Measurements from ENCODE around the gene MEN1.
"Not testable (repeated sequence)": the region's sequence is repeated elsewhere in the genome, so short reads cannot be mapped to it uniquely, and the experiment has no call there.

The MEN1 gene

DNA sequence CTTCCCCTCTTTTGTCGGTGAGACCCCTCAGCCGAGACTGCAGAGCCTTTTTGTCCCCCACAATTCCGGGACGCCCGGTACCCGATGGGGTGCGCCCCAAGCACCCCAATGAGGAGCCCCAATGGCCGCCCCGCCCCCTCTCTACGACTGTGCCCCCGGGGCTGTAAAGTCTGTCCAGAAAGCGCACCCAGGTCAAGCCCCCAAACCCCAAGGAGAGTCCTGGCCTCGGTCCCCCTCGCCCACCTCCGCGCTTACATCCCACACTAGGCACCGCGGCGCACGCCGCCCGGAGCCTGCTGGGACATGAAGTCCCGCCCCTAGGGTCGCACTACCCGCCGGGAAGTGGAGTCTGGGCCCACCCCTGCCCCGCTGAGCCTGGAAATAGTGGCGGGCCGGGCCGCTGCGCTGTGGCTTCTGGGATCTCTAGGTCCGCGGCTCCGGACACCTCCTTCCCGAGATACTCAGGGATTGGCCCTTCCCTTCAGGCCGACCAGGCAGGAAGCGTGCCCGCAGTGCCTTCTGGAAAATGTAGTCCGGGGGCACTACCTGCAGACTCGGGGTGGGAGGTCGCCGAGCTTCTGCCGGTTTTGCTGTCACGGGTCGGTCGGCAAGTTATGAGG, at the start of gene MEN1:
MEN1 (minus strand) TSS at position 281 of the 620 bp plus-strand sequence. CDS start 442 bp downstream, outside the sequence.
- DNase-seq: peak; percentile 88

DNA sequence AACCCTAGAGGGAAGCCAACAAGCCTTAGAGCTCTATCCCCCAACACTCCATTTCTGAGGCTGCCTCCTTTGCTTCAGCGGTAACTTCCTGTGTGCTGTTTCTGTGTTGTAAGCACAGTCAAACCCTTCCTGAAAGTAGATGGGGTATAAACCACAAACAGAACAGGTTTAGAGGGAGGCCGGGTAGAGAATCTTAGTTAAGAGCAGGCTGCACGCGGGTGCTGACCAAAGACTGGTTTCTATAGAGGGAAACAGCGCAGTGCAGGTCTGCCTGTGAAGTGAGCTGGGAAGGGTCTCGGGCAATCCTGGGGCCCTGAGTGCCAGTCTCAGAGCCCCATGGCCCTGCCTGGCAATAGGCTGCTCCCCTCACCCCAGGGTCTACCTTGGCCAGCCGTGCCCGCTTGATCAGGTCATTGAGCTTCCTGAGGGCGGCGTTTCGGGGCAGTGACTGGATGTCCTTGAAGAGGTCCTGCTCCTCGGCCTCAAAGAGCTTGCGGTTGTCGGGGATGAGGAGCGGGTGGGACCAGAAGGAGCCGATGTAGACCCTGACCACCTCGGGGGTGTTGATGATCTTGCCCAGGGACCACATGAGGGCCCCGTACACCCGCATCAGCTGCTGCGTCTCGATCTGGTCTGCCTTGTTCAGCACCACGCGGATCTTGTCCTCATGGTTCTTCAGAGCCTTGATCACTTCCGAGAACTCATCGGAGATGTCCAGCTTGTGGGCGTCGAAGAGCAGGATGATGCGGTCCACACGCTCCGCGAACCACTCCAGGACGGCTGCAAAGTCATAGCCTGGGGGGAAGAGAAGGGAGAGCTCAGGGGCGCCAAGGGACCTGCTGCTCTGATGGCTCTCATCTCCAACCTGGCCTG, 49.4 kb upstream of the MEN1 start:
- no peak for DNase-seq

DNA sequence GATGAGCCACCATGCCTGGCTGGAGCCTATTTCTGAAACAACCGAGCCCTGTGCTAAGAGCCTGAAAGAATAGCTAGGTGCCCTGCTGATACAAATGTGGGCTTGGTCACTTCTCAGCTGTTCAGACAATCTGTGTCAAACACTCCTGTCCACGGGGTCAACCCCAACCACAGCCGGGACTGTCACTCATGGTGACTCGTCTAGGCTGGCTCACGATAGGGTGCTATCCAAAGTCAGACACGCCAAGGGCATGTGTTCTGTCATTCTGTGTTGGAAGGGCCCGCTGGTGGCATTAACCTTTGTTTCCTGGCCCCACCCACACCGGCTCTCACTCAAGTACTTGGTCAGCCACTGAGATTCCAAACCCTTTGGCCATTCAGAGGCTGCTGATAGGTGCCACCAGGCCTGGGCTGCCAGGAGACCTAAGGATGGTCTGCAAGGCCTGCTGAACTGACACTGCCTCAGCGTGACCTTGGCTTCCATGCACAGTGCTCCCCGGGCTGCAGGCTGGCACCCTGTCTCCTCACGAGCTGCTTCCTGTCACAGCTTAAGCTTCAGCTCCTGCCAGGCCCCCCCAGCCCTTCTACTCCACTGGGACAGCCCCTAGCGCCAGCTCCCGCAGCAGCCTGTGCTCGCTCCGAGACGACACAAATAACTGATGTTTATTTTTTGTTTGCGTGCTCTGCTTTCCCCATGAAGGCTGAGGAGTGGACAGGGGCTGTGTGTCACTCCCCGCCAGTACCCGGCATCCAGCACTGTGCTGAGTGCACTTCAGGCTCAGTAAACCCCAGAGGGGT, 48.3 kb upstream of the MEN1 start:
- DNase-seq: no peak

DNA sequence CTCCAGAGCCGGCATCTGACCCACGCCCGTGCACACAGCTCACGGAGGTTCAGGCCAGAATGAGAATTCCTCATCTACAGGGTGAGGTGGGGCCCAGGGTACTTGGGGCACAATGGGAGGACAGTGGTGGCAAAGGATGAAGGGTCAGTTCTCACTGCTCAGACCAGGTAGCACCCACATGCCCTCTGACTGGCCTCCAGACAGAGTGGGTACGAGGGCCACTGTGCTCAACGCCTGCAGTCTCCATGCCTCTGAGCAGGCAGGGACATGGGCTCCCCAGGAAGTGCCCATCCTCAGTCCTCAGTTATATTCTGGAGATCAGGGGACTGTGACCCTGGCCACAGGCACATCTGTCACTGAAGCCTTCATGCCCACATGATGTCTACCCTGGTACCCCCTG, 47.1 kb upstream of the MEN1 start:
- DNase-seq: no peak

DNA sequence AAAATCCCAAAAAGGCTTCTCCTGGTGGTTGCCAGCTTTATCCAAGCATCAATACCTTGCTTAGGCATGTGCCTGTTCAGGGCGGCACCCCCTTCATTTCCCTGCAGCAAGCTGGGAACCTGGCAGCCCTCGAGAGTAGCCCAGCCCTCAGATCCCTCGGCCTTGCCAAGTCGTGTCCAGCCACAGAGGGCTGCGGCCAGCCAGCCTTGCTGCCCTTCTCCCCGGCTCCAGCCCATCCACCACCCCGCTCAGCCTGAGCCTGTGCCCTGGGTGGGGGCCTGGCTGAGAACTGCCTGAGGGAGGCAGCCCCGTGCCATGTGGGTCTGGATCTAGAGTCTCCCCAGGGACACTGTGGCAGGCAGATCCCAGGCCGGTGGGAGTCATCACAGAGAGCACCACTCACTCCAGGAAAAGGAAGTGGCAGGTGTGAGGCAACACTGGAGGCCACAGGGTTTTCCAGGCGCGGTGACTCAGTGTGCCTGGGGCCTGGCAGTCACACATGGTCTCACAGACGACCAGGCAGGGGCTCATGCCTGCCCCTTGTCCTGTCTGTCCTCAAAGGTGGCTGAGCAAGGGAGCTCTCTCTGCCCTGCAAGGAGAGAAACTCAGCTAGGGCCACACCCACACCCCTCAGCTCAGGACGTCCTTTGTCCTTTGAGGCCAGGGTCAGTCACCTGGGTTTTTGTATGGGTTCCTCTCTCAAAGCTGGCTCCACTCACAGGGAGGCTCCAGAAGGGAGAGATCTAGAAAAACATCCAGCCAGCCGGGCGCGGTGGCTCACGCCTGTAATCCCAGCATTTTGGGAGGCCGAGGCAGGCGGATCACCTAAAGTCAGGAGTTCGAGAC, 46.3 kb upstream of the MEN1 start:
- no peak for DNase-seq

DNA sequence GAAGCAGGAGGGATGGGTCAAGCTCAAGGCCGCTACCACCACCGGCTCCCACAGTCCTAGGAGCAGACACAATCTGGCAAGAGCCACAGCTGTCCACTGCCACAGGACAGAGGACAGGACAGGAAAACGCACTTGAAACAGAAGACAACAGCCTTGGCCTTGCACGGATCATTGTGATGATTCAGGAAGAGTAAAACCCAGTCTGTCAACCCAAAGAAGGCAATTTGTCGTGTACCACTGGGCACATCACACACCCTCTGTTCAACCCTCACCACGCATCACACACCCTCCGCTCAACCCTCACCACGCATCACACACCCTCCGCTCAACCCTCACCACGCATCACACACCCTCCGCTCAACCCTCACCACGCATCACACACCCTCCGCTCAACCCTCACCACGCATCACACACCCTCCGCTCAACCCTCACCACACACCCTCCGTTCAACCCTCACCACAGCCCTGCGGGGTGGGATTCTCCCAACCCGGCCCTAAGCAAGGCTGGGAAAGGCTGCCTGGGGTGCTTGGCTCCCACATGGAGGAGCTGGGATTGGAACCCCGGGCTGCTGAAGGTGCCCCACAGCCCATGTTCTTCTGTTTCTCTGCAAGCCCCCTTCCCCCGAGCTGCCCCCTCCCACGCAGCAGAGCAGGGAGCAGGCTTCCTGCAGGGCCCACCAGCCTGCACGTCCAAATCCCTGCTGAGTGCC, 45.4 kb upstream of the MEN1 start:
- no peak for DNase-seq

DNA sequence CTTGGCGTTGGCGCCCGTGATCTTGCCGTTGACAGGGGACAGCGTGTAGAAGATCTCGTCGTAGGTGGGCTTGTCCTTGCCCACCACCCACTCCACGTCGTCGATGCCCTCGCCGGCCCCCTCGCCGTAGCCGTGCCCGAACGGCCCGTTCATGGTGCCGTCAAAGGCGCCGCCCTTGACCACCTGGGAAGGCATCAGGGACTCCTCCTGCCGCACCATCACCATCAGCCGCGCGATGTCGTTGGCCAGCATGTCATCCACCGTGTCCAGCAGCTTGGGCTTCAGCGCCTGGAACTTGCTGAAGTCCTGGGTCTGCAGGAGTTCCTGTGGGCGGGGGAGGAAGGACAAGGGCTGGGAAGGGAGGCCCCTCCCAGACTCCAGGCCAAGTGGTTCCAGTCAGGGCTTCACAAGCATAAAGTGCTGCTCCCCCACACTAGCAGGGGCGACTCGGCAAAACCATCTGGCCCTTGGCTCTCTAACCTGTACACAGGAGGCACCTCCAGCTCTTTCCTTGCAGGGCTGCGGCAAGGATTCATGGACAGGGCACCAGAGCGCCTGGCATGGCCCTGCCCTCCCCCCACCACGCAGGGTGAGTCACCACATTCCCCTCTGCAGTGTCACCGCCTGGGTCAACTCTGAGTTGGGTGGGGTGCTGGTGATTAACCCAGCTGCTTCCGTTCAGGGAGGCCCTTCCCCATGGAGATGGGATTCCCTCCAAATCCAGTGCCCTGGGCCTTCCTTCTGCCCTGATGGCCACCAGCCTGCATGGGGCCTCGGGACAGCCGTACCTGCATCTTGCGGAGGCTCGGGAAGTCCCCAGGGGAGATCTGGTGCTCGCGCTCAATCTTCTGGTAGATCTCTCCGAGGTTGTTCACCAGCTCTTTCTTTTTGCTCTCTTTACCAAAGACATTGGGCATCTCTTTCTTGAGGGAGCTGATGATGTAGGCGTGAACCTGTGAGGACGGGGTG, 44.5 kb upstream of the MEN1 start:
- DNase-seq: no peak

DNA sequence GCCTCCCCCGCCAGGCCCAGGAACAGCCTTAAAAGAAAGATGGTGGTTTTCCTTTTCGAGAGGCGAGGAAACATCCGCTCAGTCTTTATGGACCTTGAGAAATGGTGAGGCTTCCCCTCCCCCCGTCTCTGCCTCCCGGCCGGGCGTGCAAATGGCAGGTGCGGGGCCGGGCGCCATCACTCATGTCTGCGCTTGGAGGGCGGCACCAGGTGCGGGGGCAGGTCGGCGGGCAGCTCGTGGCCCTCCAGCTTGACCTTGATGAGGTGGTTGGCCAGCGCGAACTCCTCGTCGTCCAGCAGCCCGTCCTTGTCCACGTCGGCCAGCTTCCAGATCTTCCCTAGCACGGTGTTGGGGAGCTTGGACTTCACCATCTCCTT, 43.8 kb upstream of the MEN1 start:
- DNase-seq: no peak

DNA sequence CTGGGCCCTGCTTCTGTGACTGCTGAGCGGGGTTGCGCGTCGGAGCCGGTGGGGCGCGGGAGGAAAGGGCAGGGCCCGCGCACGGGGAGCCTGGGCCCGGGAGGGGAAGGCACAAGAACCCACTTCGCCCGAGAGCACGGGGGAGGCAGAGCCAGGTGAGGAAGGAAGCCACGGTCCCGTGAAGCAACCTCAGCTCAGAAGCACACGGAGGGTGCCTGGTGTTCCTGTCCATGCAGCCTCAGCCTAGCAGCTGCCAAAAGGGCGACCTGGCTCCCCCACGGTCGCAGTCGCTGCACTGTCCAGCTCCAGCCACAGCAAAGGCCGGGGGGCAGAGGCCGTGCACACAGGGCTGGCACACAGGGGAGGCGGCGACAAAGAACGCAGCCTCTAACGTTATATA, 43.4 kb upstream of the MEN1 start:
- DNase-seq: no peak

DNA sequence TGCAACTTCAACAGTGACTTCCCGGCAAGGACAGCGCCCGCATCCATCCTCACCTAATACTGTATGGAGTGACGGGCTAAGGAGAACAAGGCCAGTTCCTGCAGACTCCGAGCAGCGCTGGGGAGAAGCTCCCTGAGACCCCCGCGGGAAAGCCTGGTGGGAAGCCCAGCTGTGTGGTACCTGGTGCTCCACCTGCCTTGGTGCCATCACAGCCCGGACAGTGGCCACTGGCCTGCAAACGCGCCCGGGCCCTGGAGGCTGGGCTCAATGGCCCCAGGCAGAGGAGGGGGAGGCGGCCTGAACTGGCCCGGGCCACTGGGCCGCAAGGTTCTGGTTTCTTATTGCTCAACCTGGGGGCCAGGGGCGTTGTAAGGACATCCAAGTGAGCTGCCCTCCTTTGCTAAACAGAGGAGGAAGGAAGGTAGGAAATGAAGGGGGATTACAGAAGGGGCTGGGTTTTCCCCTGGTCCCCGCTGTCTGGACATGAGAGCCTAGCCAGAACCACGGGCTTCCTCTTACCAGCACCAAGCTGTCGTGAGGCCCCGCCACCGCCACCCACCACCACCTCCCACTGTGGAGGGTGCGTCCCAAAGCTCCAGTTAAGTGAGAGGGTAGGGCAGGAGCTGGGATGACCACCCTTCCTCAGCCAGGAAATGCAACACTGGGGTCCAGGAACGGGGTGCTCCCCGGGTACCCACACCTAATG, 42.6 kb upstream of the MEN1 start:
- no peak for DNase-seq

DNA sequence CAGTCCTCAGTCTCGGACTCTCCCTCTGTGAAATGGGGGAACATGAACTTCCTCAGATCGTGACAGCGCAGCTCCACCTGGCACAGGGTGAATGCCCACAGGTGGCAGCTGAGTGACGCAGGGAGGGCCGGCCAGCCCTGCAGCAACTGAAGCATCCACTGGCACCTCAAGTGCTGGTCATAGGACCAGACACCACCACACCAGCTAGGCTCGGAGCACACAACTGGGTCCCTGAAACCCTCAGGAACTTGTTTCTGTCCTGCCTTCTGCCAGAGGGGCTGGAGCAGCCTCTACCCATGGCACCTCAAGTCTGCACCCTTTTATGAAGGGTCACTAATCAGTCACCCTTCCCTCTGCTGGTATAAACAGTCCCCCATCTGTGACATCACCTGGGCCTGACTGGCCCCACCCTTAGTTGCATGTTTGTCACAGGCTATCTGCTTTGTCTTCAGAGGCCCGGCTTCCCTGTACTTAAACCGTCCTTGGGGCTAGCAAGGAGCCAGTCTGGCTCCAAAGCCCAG, 41.5 kb upstream of the MEN1 start:
- DNase-seq: no peak

DNA sequence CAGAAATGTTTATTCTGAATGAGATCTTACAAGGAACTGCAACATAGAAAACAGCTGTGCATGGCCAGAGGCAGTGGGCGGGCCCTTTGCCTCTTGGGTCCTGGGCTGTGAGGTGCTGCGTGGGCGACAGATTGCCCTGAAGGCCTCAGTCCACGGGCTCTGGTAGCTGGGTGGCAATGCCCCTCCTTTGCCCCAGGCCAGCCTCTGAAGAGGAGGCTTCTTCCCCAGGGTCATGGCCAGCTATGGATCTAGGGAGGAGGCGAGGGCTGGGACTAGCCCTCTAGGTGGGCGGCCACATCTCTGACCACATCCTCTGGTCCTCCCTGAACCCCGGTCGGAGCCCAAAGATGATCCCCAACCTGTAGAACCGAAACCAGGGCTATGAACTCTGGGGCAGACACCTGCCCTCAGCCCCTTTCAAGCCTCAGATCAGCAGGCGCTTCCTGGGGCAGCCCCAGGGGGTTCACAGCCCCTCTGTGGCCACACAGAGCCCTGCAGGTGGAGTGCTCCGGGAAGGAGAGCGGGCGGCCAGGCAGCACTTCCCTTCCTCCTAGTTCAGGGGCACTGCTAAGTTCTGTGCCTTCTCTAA, 40.7 kb upstream of the MEN1 start:
- DNase-seq: no peak

DNA sequence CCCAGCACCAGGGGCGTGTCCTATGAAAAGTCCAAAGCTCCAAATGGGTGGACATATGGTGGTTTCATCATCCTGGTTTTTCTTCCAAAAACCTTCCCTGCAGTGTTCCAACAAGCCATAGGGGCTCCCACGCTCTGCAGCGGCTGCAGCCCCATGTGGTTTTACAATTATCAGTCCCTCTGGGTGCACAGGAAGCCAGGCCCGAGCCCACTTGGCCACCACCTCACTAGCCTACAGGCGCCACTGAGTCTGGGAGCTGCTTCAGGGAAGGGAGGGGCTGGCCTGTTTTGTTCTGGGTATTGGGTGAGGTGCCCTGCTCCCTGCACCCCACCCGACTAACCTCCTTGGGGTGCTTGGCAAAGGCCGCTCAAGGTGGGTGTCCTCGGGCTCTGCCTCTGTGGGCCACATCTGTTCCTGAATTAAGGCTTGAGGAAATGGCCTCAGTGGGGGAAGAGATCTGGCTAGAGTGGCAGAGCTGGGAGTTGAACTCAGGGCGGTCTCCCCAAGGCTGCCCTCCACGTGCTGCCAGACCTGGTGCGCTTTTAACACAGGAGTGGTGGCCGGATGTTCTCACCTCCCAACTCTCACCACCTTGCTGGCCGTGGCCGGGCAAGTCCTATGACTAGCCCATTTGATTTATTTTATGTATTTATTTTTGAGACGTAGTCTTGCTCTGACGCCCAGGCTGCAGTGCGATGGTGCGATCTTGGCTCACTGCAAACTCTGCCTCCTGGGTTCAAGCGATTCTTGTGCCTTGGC, 39.4 kb upstream of the MEN1 start:
- no peak for DNase-seq

DNA sequence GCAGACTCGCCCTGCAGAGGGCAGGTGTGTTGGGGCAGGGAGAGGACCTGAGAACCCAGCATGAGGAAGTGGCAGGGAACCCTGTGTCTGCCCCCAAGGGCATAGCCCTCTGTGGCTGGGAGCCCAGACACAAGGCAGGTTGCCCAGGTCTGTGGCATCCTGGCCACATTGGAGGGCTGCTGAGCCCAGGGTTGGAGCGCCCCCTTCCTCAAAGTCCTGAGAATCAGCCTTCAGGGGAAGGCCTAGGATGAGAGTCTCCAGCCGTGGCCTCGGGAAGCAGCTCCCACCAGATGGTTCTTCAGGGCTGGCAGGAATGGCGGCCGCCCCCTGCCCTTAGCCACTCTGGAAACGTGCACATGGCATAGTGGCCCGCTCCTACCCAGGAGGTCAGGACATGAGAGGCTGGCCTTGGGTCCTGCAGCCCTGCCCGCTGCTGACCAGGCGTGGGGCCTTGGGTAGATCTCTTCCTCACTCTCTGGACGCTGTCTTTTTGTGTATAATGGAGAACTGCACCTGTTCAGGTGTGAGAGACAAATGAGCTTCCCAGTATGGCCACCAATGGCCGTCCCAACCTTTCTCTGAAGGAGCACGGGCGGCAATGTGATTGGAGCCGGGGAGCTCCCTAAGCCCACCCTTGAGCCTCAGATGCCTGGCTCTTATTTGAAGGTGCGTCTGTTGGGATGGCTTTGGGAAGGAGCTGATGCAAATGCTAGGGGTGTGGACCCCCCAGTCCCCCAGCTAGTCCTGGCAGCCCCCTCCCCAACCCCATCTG, 38.7 kb upstream of the MEN1 start:
- DNase-seq: no peak

DNA sequence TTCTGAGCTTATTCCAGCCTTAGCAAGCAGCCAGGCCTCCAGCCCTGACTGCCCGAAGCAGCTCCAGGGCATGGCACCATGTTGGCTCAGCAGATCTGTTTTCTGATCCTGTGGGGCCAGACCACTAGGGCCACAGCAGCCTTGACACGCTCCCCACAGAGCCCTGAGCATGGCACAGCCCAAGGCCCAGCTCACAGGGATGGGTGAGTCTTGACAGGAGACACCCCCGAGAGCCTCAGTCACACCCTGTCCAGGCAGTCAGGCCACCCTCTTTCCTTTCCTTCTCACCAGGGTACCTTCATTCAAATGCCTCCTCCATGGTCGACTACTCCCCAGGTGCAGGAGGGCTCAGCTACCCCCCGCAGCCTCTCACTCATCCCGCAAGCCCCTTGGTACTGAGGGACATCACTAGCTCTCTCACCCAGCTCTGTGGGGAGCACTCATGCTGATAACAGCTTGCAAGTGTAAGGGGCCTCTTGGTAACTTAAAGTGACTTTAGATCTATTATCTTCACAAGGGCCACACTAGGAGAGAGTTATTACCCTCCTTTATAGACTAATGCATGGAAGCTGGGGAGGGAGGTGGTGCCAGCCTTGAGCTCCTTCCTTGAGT, 38.0 kb upstream of the MEN1 start:
- no peak for DNase-seq

DNA sequence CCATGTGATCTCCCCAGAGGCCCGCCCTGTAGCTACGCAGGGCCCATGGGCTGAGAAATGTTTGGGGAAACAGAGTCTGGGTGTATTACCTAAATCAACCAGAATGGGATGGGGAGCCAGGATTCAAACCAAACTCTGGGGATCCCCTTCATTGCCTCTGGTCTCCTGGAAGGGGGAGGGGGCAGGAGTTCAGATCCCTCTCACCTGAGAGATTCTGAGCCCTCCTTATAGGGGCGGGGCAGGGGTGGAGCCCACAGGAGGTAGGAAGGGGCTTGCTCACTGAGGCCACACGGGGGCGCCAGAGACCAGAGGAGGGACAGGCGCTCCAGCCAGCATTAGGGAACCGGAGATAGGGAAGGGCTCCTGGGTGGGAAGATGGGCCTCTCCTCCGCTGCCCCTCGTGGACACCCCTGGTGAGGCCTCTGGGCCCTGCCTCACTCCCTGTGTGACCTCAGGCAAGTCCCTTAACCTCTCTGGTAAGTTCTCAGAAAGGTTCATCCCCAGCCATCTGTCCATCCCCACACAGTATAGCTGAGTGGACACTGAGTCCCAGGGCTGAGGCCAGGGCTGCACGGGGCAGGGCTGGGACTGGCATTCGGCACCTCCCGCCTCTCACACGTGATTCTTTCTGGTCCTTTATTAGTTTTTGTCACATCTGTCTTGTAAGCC, 36.8 kb upstream of the MEN1 start:
- DNase-seq: peak; percentile 69

DNA sequence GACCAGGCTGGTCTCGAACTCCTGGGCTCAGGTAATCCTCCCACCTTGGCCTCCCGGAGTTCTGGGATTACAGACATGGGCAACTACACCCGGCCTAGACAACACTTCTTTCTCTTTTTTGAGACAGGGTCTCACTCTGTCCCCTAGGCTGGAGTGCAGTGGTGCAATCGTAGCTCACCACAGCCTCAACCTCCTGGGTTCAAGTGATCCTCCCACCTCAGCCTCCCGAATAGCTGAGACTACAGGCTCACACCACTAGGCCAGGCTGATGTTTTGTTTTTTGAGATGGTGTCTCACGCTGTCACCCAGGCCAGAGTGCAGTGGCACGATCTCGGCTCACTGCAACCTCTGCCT, 35.4 kb upstream of the MEN1 start:
- DNase-seq: not testable (repeated sequence)
